ENCODE results near the gene IL6.
A peak's percentile ranks its signal among the peaks of the same experiment; 100 is the strongest.
"Not testable (repeated sequence)": the region's sequence is repeated elsewhere in the genome, so short reads cannot be mapped to it uniquely, and the experiment has no call there.

The IL6 gene

DNA sequence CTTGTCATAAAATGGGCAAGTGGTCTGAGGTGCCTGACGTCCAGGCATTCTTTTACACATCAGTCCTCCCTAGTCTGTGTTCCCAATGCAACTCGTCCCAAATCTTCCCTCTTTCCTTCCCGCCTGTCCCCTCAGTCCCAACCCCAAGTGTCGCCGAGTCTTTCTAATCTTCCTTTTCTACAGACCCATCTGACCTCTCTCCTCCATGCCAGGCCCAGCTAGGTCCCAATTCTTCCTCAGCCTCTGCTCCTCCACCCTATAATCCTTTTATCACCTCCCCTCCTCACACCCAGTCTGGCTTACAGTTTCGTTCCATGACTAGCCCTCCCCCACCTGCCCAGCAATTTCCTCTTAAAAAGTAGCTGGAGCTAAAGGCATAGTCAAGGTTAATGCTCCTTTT is 22.3 kb upstream of the IL6 start:
- not testable (repeated sequence) for DNase-seq

- DNase-seq: not testable (repeated sequence)
Measured at GRCh38 chr7:22705874-22706273, 21.1 kb upstream of the IL6 start.

DNA sequence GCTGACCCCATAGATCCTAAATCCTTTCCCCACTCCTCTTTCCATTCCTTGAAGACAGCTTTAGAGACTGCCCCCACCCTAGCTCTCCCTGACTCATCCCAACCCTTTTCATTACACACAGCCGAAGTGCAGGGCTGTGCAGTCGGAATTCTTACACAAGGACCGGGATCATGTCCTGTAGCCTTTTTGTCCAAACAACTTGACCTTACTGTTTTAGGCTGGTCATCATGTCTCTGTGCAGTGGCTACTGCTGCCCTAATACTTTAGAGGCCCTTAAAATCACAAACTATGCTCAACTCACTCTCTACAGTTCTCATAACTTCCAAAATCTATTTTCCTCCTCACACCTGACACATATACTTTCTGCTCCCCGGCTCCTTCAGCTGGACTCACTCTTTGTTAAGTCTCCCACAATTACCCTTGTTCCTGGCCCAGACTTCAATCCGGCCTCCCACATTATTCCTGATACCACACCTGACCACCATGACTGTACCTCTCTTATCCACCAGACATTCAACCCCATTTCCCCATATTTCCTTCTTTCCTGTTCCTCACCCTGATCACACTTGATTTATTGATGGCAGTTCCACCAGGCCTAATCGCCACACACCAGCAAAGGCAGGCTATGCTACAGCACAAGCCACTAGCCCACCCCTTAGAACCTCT is 19.8 kb upstream of the IL6 start:
- DNase-seq: not testable (repeated sequence)

- not testable (repeated sequence) for DNase-seq
Measured at GRCh38 chr7:22708214-22708613, 18.8 kb upstream of the IL6 start.

- DNase-seq: not testable (repeated sequence)
Measured at GRCh38 chr7:22708677-22709061, 18.3 kb upstream of the IL6 start.

- not testable (repeated sequence) for DNase-seq
Measured at GRCh38 chr7:22709062-22709829, 17.8 kb upstream of the IL6 start.

DNA sequence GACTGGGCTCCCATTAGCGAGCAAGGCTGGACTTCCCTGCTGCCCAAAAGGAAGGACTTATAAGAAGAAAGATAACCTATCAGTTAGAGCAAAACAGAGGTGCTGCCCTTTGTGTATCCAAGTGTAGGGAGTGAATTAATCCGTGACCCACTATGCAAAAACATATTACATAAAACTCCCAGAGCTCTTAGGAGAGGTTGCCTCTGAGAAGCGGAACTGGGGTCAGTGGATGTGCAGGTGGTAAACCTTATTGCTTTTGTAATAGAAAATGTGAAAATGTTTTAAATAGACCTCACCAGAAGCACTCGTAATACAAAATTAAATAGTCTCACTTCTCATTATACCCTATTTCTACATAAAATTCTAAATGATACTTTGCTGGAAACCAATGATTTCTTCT is 17.1 kb upstream of the IL6 start:
- DNase-seq: no peak

DNA sequence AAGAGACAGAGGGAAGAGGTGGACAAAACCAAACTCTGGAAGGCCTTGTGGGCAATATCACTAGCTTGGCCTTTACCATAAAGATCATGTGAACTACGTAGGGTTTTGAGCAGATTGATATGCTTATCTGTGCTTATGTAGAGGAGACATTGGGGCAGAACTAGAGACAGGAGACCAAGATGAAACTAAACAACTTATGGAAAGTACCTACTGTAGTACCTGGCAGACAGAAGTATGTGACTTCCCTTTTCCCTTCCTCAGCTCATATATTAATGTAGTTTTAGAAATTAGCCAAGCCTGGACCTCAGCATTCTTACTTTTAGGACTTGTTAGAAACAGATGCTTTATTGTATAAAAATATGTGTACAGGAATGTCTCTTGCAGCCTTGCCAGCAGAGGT is 14.0 kb upstream of the IL6 start:
- DNase-seq: no peak

- no peak for DNase-seq
Measured at GRCh38 chr7:22713463-22713862, 13.5 kb upstream of the IL6 start.

DNA sequence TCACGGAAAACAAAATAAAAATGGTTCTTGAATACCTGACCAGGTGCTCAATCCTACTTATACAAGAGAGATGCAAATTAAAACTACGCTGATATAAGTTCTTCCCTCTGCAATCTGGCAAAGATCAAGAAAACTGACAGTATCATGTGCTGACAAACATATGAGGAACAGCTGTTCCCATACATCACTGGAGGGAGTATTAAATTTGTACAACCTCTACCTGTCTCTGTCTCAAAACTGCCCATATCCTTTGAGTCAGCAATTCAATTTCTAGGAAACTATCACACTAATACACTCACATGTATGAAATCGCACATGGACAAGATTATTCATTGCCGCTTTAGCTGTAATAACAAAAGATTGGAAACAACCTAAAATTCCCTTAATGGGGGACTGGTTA is 11.0 kb upstream of the IL6 start:
- no peak for DNase-seq

GRCh38 chr7:22717760-22718159 is 9.2 kb upstream of the IL6 start:
- DNase-seq: no peak

DNA sequence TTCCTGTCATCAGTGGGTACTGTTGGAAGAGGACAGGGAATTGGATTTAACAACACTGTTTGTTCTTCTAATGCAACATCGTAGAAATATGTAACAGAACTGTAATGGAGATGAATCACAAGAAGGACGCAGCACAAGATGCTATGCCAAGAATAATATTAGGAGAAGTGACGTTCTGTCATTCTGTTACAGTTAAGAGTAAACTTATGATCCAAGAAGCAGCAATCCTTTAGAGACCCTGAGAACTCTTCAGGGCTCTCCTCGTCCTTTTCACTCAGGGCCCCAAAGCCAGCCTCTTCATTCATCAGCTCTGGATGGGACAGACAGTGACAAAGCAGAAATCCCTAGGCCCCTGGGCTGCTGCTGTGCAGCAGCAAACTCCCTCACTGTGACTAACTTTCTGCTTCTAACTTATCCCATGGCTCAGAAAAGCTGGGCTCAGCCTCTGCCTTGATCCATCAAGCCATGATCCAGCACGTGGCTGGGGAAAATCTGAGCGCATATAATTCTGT is 8.7 kb upstream of the IL6 start:
- DNase-seq: no peak

GRCh38 chr7:22718911-22719420 is 8.0 kb upstream of the IL6 start:
- DNase-seq: no peak

GRCh38 chr7:22720791-22721786 is 5.9 kb upstream of the IL6 start:
- DNase-seq: no peak

- DNase-seq: no peak
Measured at GRCh38 chr7:22722536-22723180, 4.3 kb upstream of the IL6 start.

GRCh38 chr7:22723181-22723601 is 3.8 kb upstream of the IL6 start:
- no peak for DNase-seq

DNA sequence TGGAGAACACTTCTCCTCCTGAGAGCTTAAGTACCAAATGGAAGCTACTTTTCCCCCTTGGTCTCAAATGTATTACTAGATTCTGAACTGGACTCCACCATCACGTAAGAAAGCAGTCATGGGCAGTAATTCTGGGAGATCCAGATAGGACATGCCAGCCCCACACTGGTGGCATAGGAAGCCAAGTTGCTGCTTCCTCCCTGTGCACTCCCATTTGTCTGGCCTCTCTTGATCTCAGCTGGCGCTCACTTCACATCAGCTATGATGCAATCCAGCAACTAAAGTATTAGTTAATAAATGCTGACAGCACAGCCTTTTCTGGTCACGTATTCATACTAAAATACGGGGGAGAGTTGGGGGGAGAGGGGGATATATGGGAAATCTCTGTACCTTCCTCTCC is 3.4 kb upstream of the IL6 start:
- no peak for DNase-seq

- no peak for DNase-seq
Measured at GRCh38 chr7:22724861-22725260, 2.1 kb upstream of the IL6 start.

GRCh38 chr7:22725585-22725984 is 1.4 kb upstream of the IL6 start:
- DNase-seq: no peak

DNA sequence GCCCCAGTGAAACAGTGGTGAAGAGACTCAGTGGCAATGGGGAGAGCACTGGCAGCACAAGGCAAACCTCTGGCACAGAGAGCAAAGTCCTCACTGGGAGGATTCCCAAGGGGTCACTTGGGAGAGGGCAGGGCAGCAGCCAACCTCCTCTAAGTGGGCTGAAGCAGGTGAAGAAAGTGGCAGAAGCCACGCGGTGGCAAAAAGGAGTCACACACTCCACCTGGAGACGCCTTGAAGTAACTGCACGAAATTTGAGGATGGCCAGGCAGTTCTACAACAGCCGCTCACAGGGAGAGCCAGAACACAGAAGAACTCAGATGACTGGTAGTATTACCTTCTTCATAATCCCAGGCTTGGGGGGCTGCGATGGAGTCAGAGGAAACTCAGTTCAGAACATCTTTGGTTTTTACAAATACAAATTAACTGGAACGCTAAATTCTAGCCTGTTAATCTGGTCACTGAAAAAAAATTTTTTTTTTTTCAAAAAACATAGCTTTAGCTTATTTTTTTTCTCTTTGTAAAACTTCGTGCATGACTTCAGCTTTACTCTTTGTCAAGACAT is 574 bp upstream of the IL6 start:
- DNase-seq: peak; percentile 42

DNA sequence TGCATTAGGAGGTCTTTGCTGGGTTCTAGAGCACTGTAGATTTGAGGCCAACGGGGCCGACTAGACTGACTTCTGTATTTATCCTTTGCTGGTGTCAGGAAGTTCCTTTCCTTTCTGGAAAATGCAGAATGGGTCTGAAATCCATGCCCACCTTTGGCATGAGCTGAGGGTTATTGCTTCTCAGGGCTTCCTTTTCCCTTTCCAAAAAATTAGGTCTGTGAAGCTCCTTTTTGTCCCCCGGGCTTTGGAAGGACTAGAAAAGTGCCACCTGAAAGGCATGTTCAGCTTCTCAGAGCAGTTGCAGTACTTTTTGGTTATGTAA is 675 bp downstream of the IL6 start:
- no peak for DNase-seq

DNA sequence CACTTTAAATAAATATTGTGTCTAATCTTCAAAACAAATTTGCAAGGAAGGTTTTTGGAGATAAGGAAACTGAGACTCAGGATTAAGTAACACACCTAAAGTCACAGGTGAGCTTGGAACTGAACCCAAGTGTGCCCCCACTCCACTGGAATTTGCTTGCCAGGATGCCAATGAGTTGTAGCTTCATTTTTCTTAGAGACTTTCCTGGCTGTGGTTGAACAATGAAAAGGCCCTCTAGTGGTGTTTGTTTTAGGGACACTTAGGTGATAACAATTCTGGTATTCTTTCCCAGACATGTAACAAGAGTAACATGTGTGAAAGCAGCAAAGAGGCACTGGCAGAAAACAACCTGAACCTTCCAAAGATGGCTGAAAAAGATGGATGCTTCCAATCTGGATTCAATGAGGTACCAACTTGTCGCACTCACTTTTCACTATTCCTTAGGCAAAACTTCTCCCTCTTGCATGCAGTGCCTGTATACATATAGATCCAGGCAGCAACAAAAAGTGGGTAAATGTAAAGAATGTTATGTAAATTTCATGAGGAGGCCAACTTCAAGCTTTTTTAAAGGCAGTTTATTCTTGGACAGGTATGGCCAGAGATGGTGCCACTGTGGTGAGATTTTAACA is 1.5 kb downstream of the IL6 start:
- DNase-seq: peak; percentile 14
